ENCODE measurements around the gene OR51B6.

GRCh38 chr11:5368502-5369043 is 17.3 kb downstream of the OR51B6 start:
- TF ChIP-seq CTCF (IDR thresholded peaks at IDR 0.05; ENCODE audit: poor library complexity) (no peak), EZH2 (IDR thresholded peaks at IDR 0.05; ENCODE audit: borderline replicate concordance) (no peak)

All from hepatocyte (in vitro differentiated cells).